NCI-H1436 treated with DMSO at 0.1 percent for 48 hours (cell line): ENCODE data around the gene TKTL2.

Experiments
- DNase-seq: peaks from one replicate; lab custom pipeline; 2025; lab: John Stamatoyannopoulos, UW

TKTL2 gene, protein sequence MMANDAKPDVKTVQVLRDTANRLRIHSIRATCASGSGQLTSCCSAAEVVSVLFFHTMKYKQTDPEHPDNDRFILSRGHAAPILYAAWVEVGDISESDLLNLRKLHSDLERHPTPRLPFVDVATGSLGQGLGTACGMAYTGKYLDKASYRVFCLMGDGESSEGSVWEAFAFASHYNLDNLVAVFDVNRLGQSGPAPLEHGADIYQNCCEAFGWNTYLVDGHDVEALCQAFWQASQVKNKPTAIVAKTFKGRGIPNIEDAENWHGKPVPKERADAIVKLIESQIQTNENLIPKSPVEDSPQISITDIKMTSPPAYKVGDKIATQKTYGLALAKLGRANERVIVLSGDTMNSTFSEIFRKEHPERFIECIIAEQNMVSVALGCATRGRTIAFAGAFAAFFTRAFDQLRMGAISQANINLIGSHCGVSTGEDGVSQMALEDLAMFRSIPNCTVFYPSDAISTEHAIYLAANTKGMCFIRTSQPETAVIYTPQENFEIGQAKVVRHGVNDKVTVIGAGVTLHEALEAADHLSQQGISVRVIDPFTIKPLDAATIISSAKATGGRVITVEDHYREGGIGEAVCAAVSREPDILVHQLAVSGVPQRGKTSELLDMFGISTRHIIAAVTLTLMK

DNA sequence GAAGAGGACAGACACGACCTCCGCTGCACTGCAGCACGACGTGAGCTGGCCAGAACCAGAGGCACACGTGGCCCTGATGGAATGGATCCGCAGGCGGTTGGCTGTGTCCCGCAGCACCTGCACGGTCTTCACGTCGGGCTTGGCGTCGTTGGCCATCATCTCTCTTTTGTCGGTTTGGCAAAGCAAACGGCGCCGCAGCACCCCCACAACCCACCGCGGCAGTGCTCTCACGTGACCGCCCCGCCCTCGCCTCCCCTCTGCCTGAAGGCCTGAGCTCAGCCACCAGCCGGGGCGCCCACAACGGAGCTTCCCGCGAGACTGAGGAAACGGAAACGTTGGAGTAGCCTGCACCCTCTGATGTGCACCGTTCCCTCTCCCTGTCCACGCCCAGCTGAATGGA lies at the start of gene TKTL2:
Gene TKTL2 (minus strand): TSS at position 179 of the 400 bp plus-strand sequence. CDS start 20 bp downstream, at position 159.
- DNase-seq, result no peak

DNA sequence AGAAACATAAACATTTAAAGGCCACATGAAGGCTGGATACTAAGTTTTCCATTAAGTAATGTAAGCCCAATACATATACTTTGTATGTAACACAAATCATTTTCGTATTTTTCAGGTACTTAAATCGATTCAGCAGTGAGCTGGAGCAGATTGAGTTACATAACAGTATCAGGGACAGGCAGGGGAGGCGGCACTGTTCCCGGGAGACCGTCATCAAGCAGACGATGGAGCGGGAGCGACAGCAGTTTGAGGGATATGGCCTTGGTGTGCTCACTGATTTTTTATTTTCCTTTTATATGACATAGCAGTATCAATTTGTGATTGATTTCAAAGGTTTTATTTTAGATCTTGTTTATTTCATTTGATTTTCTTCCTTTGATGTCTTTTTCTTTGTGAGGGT lies 41.6 kb upstream of the TKTL2 start:
- no peak for DNase-seq

DNA sequence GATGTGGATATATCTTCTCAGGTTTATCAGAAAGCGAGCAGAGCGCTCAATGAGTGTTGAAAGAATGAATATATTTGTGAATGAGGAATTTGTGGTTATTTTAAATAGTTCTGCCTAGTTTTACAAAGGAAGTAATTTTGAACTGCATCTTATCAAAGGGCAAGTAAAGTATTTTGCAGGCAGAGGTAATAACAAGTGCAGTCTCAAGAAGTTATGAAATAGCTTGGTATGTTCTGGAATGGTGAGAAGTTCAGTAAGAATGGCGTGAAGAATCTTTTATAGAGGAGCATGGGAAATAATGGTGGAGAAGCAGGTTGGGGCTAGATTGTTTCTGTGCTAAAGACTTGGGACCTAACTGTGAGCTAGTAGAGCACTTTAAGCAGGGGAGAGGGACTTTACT lies 31.8 kb upstream of the TKTL2 start:
- no peak for DNase-seq

DNA sequence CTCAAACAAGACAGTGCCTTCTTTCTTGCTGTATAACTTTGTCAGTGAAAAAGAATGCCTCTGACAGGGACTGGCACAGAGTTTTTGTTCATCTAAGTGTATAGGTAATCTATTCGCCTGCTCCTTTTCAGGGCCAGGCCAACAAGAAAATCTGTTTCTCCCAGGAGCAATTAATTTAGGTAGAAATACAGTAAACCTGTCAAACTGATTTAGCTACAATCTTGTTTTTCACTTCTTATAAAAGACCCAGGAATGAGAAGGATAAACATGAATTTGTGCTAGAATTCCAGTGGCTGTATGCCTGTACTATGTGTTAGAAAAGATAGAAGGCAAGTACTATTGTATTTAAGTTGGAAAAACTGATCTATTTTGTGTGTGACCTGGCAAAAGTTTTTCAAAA lies 27.0 kb upstream of the TKTL2 start:
- DNase-seq, result no peak

DNA sequence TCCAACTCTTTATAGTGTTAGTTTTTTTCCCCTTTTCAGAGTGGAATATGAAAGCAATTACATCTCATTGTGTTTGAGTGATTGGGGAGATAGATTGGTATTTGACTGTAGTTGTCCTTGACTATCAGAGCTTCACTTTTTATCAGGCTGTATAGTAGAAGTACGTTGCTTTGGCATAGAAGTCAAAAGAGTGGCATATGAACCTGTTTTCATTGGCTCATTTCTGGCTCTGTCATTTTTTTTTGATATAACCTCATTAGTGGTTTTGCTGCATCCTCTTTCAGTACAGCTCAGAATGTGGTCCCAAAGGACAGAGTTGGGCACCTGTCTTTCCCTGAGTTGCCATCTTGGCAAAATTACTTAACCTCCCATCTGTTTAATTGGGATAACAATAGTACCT lies 22.3 kb upstream of the TKTL2 start:
- no peak for DNase-seq

DNA sequence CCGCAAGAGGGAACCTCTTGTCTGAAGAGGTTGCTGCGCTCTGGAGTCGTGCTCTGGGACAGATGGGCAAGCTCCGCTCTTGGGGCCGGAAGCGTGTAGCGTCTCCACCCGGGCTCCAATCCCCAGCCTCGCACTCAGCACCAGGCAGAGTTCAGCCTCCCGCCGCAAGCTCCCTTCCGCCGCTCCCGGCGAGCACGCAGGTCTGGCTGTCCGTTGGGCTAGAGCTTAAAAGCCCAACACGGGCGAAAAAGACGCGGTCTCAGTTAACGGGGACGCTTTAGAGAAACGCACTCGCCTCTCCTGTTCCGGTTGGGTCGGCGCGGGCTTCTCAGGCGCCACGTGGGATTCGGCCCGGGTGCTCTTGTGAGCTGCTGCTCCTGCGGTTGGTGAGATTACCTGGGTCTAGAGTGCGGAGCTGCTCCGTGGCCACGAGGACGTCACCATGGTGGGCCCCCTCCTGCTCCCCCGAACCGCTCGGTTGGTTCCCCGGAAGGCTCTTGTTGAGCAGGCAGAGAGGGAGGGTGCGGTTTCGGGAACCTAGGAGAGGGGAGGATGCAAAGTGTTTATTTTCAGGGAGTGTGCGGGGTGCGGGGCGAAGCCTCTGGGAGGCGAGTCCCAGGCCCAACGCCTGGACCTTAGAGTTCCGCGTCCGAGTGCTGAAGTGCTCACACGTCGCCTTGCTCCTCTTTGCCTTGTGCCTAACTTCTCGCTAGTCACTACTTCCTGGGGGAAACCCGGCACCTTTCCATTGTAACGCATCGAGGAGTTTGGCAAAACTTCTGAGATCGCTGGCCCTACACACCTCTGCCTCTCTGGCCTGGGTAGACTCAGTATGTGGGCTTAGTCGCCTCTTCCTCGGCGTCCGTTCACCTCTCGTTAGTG lies 21.0 kb upstream of the TKTL2 start, which contains the start of gene TMA16:
Gene TMA16 (plus strand): TSS at position 331 of the 882 bp plus-strand sequence. CDS start 112 bp downstream, at position 443.
- peak; percentile 67 for DNase-seq

DNA sequence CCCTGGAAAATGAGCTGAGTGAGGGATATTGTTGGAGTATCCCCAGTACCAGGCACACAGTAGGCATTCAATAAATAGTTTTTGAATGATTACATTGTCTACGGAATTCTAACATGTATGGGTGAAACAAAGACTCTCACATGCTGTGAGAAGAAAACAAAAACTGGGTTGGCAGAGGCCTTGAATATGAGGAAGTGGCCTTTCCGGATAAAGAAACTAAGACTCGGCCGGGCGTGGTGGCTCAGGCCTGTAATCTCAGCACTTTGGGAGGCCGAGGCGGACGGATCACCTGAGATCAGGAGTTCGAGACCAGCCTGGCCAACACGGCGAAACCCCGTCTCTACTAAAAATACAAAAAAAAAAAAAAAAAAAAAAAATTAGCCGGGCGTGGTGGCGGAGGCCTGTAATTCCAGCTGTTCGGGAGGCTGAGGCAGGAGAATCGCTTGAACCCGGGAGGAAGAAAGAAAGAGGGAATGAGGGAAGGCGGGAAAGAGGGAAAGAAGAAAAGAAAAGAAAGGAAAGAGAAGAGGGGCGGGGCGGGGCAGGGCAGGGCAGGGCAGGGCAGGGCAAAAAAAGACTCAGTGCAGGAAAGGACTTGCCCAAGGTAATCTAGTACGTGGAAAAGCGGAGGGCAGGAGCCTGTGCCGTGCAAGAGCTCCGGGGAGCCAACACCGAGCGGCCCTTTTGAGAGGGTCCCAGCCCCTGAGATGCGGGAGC lies 20.2 kb upstream of the TKTL2 start:
- DNase-seq, result no peak

DNA sequence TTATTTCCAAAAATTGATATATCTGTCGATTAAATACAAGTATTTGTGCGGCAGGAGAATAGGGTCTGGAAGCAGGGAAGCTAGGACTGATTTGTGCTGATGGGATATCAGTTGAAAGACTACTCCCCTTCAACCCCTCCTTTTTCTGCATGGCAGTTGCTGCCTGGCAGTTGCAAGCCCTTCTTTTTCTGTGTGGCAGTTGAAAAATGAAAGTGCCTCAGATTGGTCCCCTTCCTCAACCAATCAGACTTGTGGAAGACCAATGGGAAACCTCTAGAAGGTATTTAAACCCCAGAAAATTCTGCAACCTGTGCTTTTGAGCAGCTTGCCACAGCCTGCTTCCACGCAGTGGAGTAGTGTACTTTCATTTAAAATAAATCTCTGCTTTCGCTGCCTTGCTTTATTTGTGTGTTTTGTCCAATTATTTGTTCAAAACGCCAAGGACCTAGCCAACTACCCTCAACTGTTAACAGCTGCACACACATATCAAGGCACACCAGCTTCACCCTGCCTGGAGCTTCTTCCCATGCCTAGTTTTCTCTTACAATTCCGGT lies 19.5 kb upstream of the TKTL2 start:
- DNase-seq, result no peak

DNA sequence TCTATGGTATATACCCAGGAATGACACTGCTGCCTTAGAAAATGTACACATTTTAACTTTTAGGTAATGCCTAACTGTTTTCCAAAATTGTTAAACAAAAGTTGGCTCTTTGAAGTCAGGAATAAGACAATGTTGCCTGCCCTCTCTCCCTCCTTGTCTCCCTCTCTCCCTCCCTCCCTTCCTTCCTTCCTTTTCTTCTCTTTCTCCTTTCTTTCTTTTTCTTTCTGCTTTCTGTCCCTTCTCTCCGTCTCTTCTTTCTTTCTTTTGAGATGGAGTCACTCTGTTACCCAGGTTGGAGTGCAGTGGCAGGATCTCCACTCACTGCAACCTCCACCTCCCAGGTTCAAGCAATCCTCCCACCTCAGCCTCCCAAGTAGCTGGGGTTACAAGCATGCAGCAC lies 16.4 kb upstream of the TKTL2 start:
- DNase-seq, result no peak

DNA sequence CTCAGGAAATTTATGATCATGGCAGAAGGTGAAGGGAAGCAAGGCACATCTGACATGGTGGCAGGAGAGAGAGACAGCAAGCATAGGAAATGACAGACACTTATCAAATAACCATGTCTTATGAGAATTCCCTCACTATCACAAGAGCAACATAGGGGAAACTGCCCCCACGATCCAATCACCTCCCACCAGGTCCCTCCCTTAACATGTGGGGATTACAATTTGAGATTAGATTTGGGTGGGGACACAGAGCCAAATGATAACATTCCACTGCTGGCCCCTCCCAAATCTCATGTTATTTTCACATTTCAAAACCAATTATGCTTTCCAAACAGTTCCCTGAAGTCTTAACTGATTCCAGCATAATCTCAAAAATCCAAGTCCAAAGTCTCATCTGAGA lies 12.8 kb upstream of the TKTL2 start:
- DNase-seq, result no peak

DNA sequence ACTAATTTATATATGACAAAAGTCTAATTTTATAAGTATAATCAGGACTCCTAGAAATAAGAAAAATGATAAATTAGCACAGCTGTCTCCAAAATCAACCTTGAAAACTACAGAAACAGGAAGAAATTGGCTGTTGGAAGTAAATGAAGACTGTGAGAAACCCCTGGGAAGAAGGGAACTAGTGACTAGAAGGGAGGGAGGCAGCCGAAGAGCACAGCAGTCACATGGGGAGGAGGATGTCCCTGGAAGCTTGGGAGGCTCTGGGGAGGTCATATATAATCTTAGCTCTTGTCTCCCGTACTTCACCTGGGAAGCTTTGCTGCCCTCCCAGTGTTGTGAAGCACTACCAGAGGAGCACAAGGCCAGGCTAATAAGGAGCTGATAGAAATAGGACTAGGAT lies 12.0 kb upstream of the TKTL2 start:
- no peak for DNase-seq

DNA sequence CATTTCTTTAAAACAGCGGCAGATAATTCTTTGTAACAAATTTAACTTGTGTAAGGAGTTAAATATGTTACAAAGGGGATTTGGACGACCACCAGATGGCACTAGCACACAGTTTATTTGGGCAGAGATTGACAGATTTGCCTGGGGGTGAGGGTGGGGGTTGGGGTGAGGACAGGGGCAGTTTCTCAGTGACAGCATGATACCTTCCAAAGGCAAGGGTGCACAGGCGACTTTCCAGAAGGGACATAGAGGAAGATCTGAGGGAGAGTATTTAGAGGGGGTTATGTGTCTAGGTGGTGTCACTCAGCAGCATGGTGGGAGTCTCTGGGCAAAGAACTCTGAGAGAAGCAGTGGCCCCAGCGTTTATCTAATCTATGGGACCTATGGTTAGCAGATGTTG lies 11.4 kb upstream of the TKTL2 start:
- DNase-seq, result no peak

DNA sequence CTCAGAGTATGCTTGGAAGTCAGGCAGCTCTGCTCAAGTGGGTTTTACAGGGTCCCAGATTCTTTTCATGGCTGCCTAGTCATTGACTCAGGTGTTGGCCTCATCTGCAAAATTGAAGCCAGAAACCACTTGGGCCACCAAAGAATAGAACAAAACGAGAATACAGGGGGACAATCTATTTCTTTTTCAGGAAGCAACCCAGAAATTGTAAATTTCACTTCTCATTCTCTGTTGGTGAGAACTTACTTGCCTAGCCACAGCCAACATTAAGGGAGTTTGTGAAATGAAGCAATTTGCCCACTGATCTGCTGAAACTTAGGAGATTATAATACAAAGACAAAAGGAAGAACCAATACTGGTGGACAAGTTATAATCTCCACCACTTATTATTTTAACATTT lies 8.6 kb upstream of the TKTL2 start:
- no peak for DNase-seq

DNA sequence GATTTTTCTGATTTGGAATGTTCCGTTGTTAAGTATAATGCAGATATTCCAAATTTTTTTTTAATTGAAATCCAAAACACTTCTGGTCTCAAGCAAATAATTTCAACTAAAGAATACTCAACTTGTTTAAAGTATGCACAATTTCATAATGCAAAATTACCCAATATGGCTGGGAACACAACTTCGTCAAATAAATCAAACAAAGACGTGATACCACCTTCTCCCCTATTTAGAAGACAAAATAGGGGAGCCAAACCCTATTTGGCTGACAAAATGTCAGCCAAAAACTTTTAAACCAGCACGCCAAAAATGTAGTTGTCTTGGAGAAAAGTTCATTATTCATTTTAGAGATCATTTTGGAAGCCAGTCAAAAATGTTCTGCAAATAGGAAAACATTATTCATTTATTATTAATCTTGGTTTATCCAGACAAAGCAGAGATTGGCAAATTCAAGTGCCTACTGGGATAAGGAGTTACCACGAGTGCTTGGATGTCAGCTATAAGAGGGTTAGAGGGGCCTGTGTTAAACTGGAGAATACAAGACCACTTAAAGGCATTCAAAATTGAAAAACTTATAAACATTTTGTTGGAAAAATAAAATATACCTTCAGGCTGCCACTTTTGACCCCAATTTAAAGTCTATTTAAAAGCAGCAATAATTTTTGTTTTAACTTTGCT lies 3.3 kb upstream of the TKTL2 start:
- DNase-seq, result no peak

DNA sequence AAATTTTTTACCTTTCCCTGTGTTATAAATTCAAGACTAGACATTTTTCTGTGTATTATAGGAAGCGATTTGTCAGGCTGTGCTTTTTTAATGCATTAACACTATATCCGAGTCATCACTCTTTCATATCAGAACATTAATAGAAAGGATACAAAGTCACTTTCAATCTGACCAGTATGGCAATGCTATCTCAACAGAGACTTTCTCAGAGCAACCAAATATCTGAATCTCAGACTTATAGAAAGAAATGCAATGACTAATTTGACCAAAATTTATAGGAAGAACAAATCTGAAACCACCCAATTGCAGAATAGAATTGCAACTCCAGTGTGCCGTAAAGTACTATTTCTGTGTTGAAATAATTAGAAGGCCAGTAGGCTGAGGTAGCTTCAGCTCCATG lies 473 bp upstream of the TKTL2 start:
- no peak for DNase-seq

DNA sequence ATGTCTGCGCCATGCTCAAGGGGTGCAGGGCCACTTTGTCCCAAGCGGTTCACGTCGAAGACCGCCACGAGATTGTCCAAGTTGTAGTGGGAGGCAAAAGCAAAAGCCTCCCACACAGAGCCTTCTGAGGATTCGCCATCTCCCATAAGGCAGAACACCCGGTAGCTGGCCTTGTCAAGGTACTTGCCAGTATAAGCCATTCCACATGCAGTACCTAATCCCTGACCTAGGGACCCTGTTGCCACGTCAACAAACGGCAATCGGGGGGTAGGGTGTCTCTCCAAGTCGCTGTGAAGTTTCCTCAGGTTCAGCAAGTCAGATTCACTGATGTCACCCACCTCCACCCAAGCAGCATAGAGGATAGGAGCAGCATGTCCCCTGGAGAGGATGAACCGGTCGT lies 424 bp downstream of the TKTL2 start:
- DNase-seq, result no peak

DNA sequence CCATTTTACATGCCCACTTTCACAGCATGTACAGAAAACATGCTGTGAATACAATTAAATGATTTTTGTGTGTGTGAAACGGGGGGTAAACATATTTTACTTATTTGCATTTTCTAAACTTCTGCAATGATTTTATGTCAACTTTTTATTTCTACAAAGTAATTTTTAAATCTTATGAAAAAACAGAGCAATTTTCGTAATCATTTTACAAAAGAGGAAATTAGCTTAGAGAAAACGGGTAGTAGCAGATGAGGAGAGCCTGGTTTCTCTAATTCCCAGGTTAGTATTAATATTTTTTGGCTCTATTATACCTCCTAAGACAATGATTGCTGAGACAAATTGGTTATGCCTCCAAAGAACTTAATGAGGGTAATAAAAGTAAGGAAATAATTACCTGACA lies 3.2 kb downstream of the TKTL2 start:
- DNase-seq, result no peak

DNA sequence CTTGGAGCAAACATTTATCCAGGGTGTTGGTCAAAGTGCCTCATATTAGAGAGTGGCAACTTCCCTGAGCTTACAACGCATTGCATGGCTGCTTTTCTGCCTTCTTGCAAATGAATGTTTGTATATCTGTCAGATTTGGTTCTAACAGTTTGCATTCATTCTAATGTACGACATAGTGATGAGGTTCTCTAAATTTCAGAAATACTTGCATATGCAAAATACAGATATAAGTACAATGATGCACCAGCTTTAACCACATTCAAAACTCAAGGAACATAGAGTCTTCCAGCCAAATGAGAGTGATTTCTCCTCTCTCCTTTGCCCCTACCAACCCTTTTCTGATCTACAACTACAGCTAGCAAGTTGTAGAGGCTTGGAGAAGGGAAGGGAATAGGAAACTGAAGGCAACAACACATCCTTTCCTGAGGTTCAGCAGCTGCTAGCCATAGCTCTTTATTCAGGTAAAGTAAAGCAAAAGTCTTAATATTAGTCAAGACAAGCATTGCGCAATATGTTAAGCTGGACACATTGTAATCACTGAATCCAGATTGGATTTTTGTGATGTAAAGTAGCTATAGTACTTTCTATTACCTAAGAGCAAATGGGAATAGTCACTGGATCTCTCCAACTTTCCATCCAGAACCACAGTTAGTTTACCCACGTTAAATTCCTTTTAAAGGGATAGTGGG lies 6.3 kb downstream of the TKTL2 start:
- no peak for DNase-seq

DNA sequence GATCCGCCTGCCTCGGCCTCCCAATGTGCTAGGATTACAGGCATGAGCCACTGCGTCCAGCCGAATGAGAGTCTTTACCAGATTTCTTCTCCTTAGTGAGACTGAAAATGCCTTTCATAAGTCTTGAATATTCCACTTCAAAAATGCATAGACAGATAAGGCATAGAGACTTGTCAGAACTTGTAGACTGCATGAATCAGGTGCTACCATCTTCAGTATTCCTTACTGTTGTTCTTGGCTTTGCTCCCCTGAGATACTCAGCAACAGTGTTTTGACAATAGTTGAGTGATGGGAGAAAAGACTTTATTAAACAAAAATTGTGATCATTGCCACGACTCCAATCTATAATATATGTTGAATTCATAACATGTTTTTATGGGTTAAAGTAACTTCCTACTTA lies 11.0 kb downstream of the TKTL2 start:
- no peak for DNase-seq

DNA sequence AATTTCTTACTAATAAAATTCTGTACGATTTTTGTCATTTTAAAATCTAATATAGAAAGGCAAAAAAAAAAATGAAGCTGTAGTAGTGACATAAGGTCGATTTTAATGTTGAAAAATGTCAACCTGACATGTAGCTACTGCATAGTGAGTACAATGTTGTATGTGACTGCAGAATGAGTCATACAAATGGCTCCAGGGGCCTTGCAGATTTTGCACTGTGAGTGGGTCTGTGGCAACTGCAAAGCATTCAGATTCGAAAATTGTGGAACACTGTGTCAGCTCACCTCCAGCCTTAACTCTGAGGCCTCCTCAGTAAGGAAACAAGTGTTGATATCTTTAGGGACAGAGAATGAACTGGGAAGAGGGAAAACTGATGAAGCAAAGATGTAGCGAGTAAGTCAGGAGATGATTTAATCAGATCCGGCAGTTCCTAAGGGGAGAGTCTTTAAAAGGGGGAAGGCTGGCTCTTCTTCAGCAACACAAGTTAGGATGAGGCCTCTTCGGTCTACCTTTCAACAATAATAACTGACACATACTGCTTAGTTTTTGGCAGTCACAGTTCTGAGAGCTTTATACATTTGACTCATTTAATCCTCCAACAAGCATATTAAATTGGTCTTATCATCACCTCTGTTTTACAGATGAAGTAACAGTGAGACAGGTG lies 24.9 kb downstream of the TKTL2 start:
- DNase-seq, result no peak
